GM12874 (cell line): ENCODE measurements around the gene RNF26.

Source experiments
- TF ChIP-seq, protein P1 (sequence below): IDR thresholded peaks from 2 replicates; pipeline ENCODE4 v1.5.1; 2011; ENCODE audit warnings: low read depth, mild to moderate bottlenecking, control low read depth, low read length, moderate library complexity; ENCODE audit not compliant: insufficient read depth

Gene RNF26

DNA sequence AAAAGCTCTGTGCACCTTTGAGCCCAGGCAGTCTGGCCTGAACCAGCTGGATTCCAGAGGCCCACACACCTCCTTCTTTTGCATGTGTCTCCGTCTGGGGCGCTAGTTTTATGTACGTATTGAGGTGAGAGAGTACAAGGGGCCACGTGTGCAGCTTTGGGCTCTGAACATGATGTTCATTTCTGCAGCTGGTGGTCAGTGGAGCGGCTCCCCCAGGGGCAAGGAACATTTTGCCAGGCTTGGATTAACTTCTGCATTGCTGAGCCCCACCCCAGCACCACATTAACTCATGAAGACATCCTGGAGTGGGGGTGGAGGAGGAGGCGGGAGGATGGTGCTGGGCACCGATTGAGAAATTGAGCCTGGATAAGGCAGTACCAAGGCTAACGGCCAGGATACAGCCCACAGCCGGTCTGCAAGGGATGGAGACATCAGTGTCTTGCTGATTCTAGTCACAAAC, 33.4 kb downstream of the RNF26 start:
- TF ChIP-seq, protein P1, sequence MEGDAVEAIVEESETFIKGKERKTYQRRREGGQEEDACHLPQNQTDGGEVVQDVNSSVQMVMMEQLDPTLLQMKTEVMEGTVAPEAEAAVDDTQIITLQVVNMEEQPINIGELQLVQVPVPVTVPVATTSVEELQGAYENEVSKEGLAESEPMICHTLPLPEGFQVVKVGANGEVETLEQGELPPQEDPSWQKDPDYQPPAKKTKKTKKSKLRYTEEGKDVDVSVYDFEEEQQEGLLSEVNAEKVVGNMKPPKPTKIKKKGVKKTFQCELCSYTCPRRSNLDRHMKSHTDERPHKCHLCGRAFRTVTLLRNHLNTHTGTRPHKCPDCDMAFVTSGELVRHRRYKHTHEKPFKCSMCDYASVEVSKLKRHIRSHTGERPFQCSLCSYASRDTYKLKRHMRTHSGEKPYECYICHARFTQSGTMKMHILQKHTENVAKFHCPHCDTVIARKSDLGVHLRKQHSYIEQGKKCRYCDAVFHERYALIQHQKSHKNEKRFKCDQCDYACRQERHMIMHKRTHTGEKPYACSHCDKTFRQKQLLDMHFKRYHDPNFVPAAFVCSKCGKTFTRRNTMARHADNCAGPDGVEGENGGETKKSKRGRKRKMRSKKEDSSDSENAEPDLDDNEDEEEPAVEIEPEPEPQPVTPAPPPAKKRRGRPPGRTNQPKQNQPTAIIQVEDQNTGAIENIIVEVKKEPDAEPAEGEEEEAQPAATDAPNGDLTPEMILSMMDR = no peak

DNA sequence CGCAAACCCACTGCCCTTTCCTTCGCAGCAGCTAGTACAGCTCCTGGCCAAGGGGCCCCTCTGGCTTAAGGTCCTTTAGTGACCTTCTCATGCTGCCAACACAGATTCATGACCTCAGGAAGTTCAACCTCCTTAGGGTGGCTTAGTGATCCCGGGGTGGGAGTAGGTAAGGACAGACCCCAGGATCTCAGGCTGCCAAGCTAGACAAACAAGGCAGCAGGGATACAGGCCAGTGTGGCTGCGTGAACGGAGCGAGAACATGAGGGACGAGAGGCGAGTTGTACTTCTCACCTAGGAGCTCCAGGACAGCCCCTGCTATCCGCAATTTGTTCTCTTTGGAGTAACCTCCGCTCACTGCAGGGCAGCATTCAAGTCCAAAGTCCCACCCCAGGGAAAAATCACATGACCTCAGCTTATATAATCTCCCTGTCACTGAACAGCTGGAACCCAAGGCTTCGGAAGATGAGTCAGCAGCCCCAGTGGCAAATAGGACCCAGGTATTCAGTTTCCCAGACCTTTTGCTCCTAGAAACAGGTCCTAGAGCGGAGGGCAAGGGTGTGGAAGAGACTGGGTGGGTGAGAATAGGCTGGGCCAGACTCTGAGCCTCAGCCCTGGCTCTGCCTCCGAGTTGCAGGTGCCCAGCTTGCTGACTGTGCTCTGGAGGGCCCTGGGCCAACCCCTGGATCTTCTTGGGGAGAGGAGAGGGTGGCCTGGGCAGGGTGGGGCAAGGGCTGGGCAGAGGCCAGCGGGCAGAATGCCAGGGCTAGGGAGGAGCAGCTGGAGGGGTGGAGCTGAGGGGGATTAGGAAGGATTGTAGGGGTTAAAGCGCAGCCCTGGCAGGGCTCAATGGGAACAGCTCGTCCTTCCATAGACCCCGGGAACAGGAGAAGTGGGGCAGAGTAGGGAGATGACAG, 34.1 kb downstream of the RNF26 start:
- TF ChIP-seq, protein P1 = no peak

DNA sequence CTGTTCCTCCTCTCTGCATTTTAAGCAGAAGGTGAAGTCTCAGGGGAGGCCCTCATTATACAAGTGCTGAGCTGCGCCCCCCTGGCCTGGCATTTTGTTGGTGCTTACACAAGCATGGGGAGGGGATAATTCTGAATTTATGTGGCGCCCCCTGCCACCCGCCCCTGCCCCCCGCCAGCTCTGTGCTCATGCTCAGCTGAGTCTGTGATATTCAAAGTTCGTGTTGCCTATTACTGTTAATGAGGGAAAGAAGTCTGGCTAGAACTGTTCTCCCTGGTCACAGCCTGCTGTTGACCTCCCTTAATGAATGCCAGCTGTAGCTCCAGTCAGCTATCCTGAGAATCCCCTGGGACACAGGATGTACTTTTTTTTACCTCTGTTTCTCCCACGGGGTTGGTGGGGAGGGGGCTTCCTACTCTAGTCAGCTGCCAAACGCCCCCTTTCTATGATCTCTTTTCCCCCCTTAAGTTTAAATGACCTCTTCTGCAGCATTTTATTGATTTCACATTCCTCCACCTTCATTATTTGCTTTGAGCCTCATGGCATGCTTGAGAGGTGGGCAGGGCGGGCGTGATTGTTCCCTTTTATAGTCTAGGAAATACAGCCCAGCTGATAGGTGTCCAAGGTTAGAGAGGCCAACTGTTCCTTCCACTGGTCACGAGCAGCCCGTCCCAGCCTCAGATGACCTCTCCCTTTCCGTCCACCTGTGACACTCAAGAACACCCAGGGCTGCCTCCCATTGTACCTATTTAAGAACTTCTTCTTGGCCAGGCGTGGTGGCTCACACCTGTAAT, 35.0 kb downstream of the RNF26 start:
- TF ChIP-seq, protein P1 = no peak

DNA sequence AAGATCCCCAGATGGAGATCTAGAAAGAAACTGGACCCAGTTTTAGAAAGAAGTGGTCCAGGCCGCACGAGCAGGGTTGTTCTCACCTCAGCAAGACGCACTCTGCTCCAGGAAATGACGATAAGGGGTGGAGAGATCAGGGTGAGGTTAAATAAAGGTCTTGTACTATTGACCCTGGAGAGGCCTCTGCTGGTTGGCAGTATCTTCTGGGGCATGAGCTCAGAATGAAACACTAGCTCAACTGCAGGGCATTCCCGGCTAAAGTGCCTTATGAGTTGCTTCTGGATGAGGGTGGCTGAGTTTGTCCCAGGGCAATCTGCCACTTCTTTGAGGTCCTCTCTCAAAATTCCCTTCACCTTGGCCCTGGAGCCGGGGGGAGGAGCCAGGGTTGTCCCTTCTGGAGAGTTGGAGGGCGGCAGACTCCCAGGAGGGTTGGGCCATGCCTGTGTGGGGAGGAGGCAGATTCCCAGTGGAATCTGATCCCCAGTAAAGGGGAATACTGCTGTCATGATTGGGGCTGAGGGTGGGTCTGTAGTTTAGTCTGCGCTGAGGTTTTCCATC, 36.2 kb downstream of the RNF26 start:
- TF ChIP-seq, protein P1 = no peak

DNA sequence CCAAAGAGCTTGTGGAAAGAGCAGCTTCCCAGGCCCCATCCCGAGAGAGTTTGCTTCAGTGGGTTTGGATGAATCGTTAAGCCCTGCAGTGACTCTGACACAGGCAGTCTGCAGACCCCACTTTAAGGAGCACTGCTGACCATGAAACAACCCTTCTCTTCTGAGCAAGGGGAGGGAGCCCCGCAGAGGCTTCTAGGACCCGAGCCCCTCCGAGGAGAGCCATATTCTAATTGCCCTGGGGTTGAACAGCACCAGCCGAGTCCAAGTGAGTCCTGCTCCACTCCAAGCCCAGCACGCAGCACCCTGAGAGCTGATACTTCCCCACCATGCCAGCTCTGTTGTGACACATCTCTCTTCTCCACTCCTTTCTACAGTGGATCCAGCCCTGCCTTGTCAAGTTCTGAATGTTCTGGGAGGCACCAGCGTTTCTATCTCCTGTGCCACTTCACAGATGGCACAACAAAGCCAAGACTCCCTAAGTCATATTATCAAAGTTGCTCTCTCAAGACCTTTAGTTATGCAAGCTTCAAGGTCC, 36.8 kb downstream of the RNF26 start:
- TF ChIP-seq, protein P1 = no peak

DNA sequence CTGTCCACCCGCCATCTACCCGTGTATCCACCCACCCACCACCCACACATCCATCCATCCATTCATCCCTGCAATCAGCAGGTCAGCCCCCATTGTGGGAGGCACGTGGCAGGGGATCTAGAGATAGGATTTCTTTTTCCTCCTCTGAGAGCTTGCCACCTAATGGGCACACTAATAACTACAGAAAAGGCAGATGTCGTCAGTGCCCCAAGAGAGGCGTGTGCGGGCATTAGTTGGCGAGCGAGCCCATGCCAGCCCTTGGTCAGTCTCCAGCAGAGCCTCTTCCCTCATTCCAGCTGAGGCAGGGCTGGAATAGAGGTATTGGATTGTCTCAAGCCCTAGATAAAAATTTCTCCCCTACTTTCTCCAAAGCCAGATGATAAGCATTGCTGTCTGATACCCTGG, 37.5 kb downstream of the RNF26 start:
- TF ChIP-seq, protein P1 = no peak
